Cardiac muscle cell (in vitro differentiated cells and primary cell): ENCODE results near the gene C20orf204. TPM values are rescaled to one million over a fixed set of nuclear protein-coding genes. Genes with fewer than 3 reads are reported as not detected.
A peak's percentile ranks its signal among the peaks of the same experiment; 100 is the strongest.

ENCODE experiments used
- DNase-seq, 2 donors: peaks; one replicate each; pipeline versions ENCODE4 v3.0.0 to v3.0.0-alpha.2; 2010 to 2017; ENCODE audit warnings: low read depth in 1 of 2, low spot score in 1 of 2
- H3K27ac ChIP-seq: fragments of 200-600 bp; sonication (generic); 2 replicates; pipeline ENCODE4 v1.5.1; 2016
- H3K27me3 ChIP-seq: fragments of 200-600 bp; sonication (generic); 2 replicates; pipeline ENCODE4 v1.6.0; 2016; ENCODE audit warnings: control low read depth
- H3K36me3 ChIP-seq: fragments of 200-600 bp; sonication (generic); 2 replicates; pipeline ENCODE4 v1.5.1; 2016; ENCODE audit warnings: control low read depth
- H3K4me1 ChIP-seq: fragments of 200-600 bp; sonication (generic); 2 replicates; pipeline ENCODE4 v1.8.1; 2017; ENCODE audit warnings: low read depth, mild to moderate bottlenecking, mixed run types
- H3K4me3 ChIP-seq: fragments of 200-600 bp; sonication (generic); 2 replicates; pipeline ENCODE4 v1.5.1; 2016; ENCODE audit warnings: mild to moderate bottlenecking
- H3K9me3 ChIP-seq: fragments of 200-600 bp; sonication (generic); 2 replicates; pipeline ENCODE4 v1.5.1; 2017; ENCODE audit warnings: low read depth, mild to moderate bottlenecking, control low read depth
- CTCF ChIP-seq: IDR thresholded peaks from 2 replicates; pipeline ENCODE4 v1.5.1; 2012; ENCODE audit warnings: low read depth, mild to moderate bottlenecking, low read length
- polyA plus RNA-seq: library from polyadenylated mRNA; unstranded; fragments of >200 nt; fragmentation: Nextera tagmentation; extraction: Ambion mirVana; gene quantifications from 2 replicates; pipeline ENCODE4 v1.2.1, GENCODE V29; 2016
- total RNA-seq: library from RNA; depleted of rRNA; stranded (reverse); fragments of >200 nt; gene quantifications from 2 replicates; pipeline ENCODE4 v1.2.3, GENCODE V29; 2016

C20orf204 gene
- total and polyA plus RNA-seq, 2 experiments from 2014 or later, result 0.76 to 2.2 TPM

GRCh38 chr20:64062276-64062595 is 26.3 kb downstream of the C20orf204 start:
- Histone ChIP-seq H3K4me1 (peaks cover 10% of the 10 kb centered on the region), H3K36me3 (no peaks in the 10 kb centered on the region), H3K4me3 (peak overlapping the region; percentile 88), H3K27ac (peak overlapping the region; percentile 94), H3K27me3 (no peaks in the 10 kb centered on the region), H3K9me3 (no peaks in the 10 kb centered on the region)
- TF ChIP-seq CTCF, result no peak
- no peak for DNase-seq

GRCh38 chr20:64062596-64063388 is 26.8 kb downstream of the C20orf204 start, which contains the start of gene TCEA2:
Gene TCEA2, plus strand, starts transcription at chr20:64063198. Its CDS starts 115 bp downstream, at chr20:64063313.
- no peaks in the 10 kb centered on the region for H3K27me3 ChIP-seq
- H3K4me1 ChIP-seq, result peaks cover 10% of the 10 kb centered on the region
- peak within 1 kb of the TSS; percentile 94 for H3K27ac ChIP-seq
- no peaks in the 10 kb centered on the region for H3K36me3 ChIP-seq
- peak; percentile 97 to 99 for DNase-seq
- TF ChIP-seq CTCF, result no peak
- no peaks in the 10 kb centered on the region for H3K9me3 ChIP-seq
- H3K4me3 ChIP-seq, result peak within 1 kb of the TSS; percentile 88

- no peak for TF ChIP-seq CTCF
- no peaks in the 10 kb centered on the region for H3K36me3 ChIP-seq
- no peak overlapping the region for H3K27ac ChIP-seq
- peak in 1 of 2 donors; percentile 54 for DNase-seq
- H3K9me3 ChIP-seq, result no peaks in the 10 kb centered on the region
- H3K4me3 ChIP-seq, result peak overlapping the region; percentile 88
- peaks cover 10% of the 10 kb centered on the region for H3K4me1 ChIP-seq
- no peaks in the 10 kb centered on the region for H3K27me3 ChIP-seq
Measured at GRCh38 chr20:64063389-64064144, 27.6 kb downstream of the C20orf204 start.

GRCh38 chr20:64064145-64064698 is 28.2 kb downstream of the C20orf204 start:
- H3K4me1 ChIP-seq, result peaks cover 10% of the 10 kb centered on the region
- TF ChIP-seq CTCF, result no peak
- DNase-seq, result peak in 1 of 2 donors; percentile 57

GRCh38 chr20:64065062-64065973 is 29.3 kb downstream of the C20orf204 start:
- H3K4me1 ChIP-seq, result peaks cover 10% of the 10 kb centered on the region
- H3K27ac ChIP-seq, result no peak overlapping the region
- no peak for DNase-seq
- no peaks in the 10 kb centered on the region for H3K27me3 ChIP-seq
- no peak overlapping the region for H3K4me3 ChIP-seq
- H3K36me3 ChIP-seq, result peaks cover 2% of the 10 kb centered on the region
- H3K9me3 ChIP-seq, result no peaks in the 10 kb centered on the region
- TF ChIP-seq CTCF, result no peak

More at GRCh38 chr20:64064145-64064698, 28.2 kb downstream of the C20orf204 start:
- Histone ChIP-seq H3K27ac (no peak overlapping the region), H3K36me3 (no peaks in the 10 kb centered on the region), H3K27me3 (no peaks in the 10 kb centered on the region), H3K4me3 (peak overlapping the region; percentile 88), H3K9me3 (no peaks in the 10 kb centered on the region)
